ENCODE data around the gene VAC14.

The VAC14 gene

DNA sequence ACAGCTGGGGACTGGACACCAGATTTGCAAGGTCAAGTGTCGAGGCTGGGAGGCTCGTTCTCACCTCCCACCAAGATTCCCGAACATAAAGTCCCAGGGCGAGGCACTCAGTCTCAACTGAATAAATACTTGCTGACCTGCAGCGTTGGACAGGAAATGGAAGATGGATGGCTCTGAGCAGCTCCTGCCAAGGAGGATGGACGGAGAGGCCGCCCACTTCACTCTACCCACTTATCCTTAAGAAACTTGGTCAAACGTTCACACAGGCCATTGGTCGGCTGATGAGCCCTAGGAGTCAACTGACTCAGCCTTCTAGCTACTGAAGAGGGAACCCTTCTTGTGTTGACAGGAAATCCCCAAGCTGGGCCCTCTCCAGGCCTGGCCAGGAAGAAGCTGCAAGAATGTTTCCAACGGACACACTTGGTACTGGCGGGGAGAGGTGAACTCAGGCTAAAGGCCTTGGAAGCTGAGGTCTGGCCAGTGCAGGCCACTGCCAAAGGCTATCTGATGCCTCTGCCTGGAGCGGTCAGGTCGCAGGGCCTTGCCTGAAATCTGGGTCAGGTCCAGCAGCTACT, 50.0 kb downstream of the VAC14 start:
- H3K4ac ChIP-seq (ENCODE audit: low read depth, low read length) = no peak overlapping the region
- H3K9ac ChIP-seq (ENCODE audit: low read length) = no peak overlapping the region
- no peak overlapping the region for H3K18ac ChIP-seq (ENCODE audit: low read length)
- H2BK5ac ChIP-seq (ENCODE audit: low read depth, low read length, poor library complexity) = no peak overlapping the region
- no peak overlapping the region for H3K4me3 ChIP-seq (ENCODE audit: low read depth, low read length)
- H3K79me1 ChIP-seq (ENCODE audit: low read length) = peaks cover 17% of the 10 kb centered on the region
- H3K9me3 ChIP-seq (ENCODE audit: insufficient read depth, low read depth, low read length) = peaks cover 3% of the 10 kb centered on the region
- peaks cover 54 to 65% of the 10 kb centered on the region in 2 experiments for H3K4me1 ChIP-seq (ENCODE audit: control insufficient read depth in 1 of 2, insufficient read depth in 2 of 2, low read length in 2 of 2)
- no peak overlapping the region for H2BK120ac ChIP-seq (ENCODE audit: insufficient read depth, low read length, poor library complexity)
- H2AK5ac ChIP-seq (ENCODE audit: low read length) = no peak overlapping the region
- no CpG with 5 or more reads among the region's 13 CpGs for WGBS (ENCODE audit: extremely low coverage, insufficient coverage, insufficient read length)
- H3K14ac ChIP-seq (ENCODE audit: low read length) = no peak overlapping the region
- H3K23ac ChIP-seq (ENCODE audit: low read length) = no peak overlapping the region
- H4K91ac ChIP-seq (ENCODE audit: low read depth, low read length) = no peak overlapping the region
- H3K4me2 ChIP-seq (ENCODE audit: low read length) = no peak overlapping the region
- H4K8ac ChIP-seq (ENCODE audit: low read depth, low read length) = no peak overlapping the region
- no peak overlapping the region for H3K27ac ChIP-seq (ENCODE audit: low read depth, low read length)
- peaks cover 3% of the 10 kb centered on the region for H3K79me2 ChIP-seq (ENCODE audit: control insufficient read depth, insufficient read depth, low read length, poor library complexity)
- peak in 1 of 2 donors; percentile 27 for DNase-seq
- peaks cover 1 to 8% of the 10 kb centered on the region in 2 experiments for H3K36me3 ChIP-seq (ENCODE audit: control insufficient read depth in 1 of 2, insufficient read depth in 2 of 2, low read length in 2 of 2)
- H2AFZ ChIP-seq (ENCODE audit: insufficient read depth, low read length, poor library complexity) = no peak overlapping the region
- no peak overlapping the region for H2BK12ac ChIP-seq (ENCODE audit: low read length)
- H3K27me3 ChIP-seq (ENCODE audit: insufficient read depth, low read length) = no peaks in the 10 kb centered on the region
- no peak overlapping the region for H4K12ac ChIP-seq (ENCODE audit: low read depth, low read length)

DNA sequence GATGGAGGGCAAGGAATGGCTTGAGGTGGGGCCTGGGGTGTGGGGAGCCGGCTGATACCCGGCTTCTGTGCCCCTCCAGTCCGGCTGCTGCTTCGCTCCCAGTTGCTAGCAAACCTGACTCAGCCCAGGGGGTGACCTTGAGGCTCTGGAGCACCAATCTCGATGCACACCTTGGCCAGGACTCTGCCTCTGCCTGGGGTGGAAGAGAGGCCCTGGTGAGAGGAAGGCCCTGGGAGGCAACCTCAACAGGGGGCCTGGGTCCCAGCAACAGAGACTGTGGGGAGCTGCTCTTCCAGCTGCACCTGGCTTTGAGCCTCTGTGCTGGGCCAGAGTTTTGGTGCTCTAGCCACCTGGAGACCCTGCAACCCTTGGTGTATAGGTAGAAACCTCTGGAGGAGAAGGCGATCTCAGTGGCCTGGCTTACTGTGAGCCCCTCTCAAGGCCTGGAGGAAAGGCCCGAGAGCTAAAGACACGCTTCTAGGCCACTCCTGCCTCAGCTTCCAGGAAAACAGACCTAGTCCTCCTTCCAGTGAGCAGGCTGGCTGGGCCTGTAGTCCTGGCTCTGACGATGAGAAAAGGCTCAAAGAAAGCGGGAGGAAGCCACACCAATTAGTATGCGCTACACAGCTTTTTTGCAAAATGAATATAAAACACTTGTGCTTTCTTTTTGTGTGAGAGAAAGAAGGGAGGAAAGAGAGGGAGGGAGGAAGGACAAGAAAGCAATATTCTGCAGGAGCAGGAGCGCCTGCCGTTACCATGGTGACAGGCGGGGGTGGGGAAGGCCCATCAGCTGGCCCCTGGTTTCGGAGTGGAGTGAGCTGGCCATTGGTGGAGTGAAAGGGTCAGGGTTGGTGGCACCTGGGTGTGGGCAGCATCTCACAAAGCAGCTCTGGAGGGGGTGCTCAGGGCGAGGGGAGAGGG, 51.0 kb downstream of the VAC14 start:
- Histone ChIP-seq H3K4me3 (ENCODE audit: low read depth, low read length) (no peak overlapping the region), H3K14ac (ENCODE audit: low read length) (peak overlapping the region; percentile 38), H3K4ac (ENCODE audit: low read depth, low read length) (no peak overlapping the region), H4K8ac (ENCODE audit: low read depth, low read length) (no peak overlapping the region), H3K9ac (ENCODE audit: low read length) (no peak overlapping the region), H2AK5ac (ENCODE audit: low read length) (peak overlapping the region; percentile 38), H2BK120ac (ENCODE audit: insufficient read depth, low read length, poor library complexity) (peak overlapping the region; percentile 37), H3K27ac (ENCODE audit: low read depth, low read length) (no peak overlapping the region), H3K9me3 (ENCODE audit: insufficient read depth, low read depth, low read length) (peaks cover 3% of the 10 kb centered on the region), H3K79me1 (ENCODE audit: low read length) (peaks cover 17% of the 10 kb centered on the region), H3K4me1 (ENCODE audit: control insufficient read depth in 1 of 2, insufficient read depth in 2 of 2, low read length in 2 of 2) (peaks cover 50 to 63% of the 10 kb centered on the region in 2 experiments), H3K18ac (ENCODE audit: low read length) (peak overlapping the region; percentile 5), H2AFZ (ENCODE audit: insufficient read depth, low read length, poor library complexity) (no peak overlapping the region), H4K91ac (ENCODE audit: low read depth, low read length) (peak overlapping the region; percentile 16), H3K4me2 (ENCODE audit: low read length) (no peak overlapping the region), H3K27me3 (ENCODE audit: insufficient read depth, low read length) (no peaks in the 10 kb centered on the region), H2BK12ac (ENCODE audit: low read length) (peak overlapping the region; percentile 63), H3K36me3 (ENCODE audit: control insufficient read depth in 1 of 2, insufficient read depth in 2 of 2, low read length in 2 of 2) (peaks cover 4 to 7% of the 10 kb centered on the region in 2 experiments), H3K79me2 (ENCODE audit: control insufficient read depth, insufficient read depth, low read length, poor library complexity) (peaks cover 3% of the 10 kb centered on the region), H3K23ac (ENCODE audit: low read length) (no peak overlapping the region), H4K12ac (ENCODE audit: low read depth, low read length) (no peak overlapping the region), H2BK5ac (ENCODE audit: low read depth, low read length, poor library complexity) (no peak overlapping the region)
- WGBS (ENCODE audit: extremely low coverage, insufficient coverage, insufficient read length) = no CpG with 5 or more reads among the region's 16 CpGs
- no peak for DNase-seq

DNA sequence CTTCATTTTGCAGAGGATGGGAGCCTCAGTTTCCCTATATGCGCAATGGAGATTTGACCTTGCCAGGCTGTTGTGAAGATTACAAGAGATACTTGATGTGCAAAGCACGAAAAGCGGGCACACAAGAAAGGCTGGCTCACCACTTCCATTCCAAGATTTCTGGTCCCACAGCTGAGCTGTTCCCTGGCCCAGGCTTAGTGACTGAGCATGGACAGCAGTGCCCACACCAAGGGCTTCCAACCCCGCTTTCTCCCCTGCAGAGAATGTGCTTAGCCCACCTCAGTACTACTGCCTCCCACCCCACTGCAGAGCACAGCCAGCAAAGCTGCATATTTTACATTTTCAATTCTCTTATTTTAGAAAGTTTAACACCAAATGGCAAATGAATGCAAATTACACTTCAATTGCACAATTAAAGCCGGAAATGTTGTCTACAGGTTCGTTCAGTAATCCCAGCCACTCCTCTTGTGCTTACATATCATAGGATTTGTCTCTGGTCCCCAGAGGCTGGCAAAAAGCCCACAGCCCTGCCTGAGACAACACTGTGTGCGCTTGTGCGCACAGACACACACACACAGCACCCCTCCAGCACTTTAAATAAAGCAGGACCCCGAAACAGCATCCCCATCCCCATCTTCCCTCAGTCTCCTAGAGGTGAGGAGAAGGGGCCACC, 51.8 kb downstream of the VAC14 start:
- H3K4me3 ChIP-seq (ENCODE audit: low read depth, low read length) = no peak overlapping the region
- peaks cover 3% of the 10 kb centered on the region for H3K9me3 ChIP-seq (ENCODE audit: insufficient read depth, low read depth, low read length)
- DNase-seq = peak; percentile 26 to 67
- H4K12ac ChIP-seq (ENCODE audit: low read depth, low read length) = no peak overlapping the region
- H3K4ac ChIP-seq (ENCODE audit: low read depth, low read length) = no peak overlapping the region
- H3K14ac ChIP-seq (ENCODE audit: low read length) = peak overlapping the region; percentile 69
- H3K18ac ChIP-seq (ENCODE audit: low read length) = peak overlapping the region; percentile 62
- H3K4me2 ChIP-seq (ENCODE audit: low read length) = no peak overlapping the region
- no CpG with 5 or more reads among the region's 9 CpGs for WGBS (ENCODE audit: extremely low coverage, insufficient coverage, insufficient read length)
- H3K27me3 ChIP-seq (ENCODE audit: insufficient read depth, low read length) = no peaks in the 10 kb centered on the region
- H2BK120ac ChIP-seq (ENCODE audit: insufficient read depth, low read length, poor library complexity) = peak overlapping the region; percentile 40
- H2BK12ac ChIP-seq (ENCODE audit: low read length) = peak overlapping the region; percentile 63
- no peak overlapping the region for H2AFZ ChIP-seq (ENCODE audit: insufficient read depth, low read length, poor library complexity)
- H3K79me1 ChIP-seq (ENCODE audit: low read length) = peaks cover 19% of the 10 kb centered on the region
- H3K36me3 ChIP-seq (ENCODE audit: control insufficient read depth in 1 of 2, insufficient read depth in 2 of 2, low read length in 2 of 2) = peaks cover 9 to 13% of the 10 kb centered on the region in 2 experiments
- H3K9ac ChIP-seq (ENCODE audit: low read length) = no peak overlapping the region
- no peak overlapping the region for H3K27ac ChIP-seq (ENCODE audit: low read depth, low read length)
- no peak overlapping the region for H4K8ac ChIP-seq (ENCODE audit: low read depth, low read length)
- H2BK5ac ChIP-seq (ENCODE audit: low read depth, low read length, poor library complexity) = no peak overlapping the region
- H3K79me2 ChIP-seq (ENCODE audit: control insufficient read depth, insufficient read depth, low read length, poor library complexity) = peaks cover 3% of the 10 kb centered on the region
- H3K23ac ChIP-seq (ENCODE audit: low read length) = no peak overlapping the region
- peak overlapping the region; percentile 38 for H2AK5ac ChIP-seq (ENCODE audit: low read length)
- H4K91ac ChIP-seq (ENCODE audit: low read depth, low read length) = peak overlapping the region; percentile 54
- peaks cover 48 to 57% of the 10 kb centered on the region in 2 experiments for H3K4me1 ChIP-seq (ENCODE audit: control insufficient read depth in 1 of 2, insufficient read depth in 2 of 2, low read length in 2 of 2)
